MM.1S (cell line): ENCODE results near the gene TEFM.

Experiments used
- DNase-seq: peaks from one replicate; pipeline ENCODE4 v3.0.0-alpha.2; 2015
- H2AFZ ChIP-seq: fragments of 300-600 bp; sonication (generic); 2 replicates; pipeline ENCODE4 v1.6.0; 2016; ENCODE audit warnings: antibody characterized with exemption, low read length
- H3F3A ChIP-seq: fragments of 300-600 bp; sonication (generic); 2 replicates; pipeline ENCODE4 v1.6.1; 2016; ENCODE audit warnings: mild to moderate bottlenecking, antibody characterized with exemption, low read length, moderate library complexity, mixed read lengths; ENCODE audit not compliant: insufficient read depth
- H3K27ac ChIP-seq: fragments of 300-600 bp; sonication (generic); 2 replicates; pipeline ENCODE4 v1.5.1; 2016; ENCODE audit warnings: mild to moderate bottlenecking, low read length
- H3K27me3 ChIP-seq: fragments of 300-600 bp; sonication (generic); replicated peaks from 2 replicates; pipeline ENCODE4 v1.6.0; 2016; ENCODE audit warnings: low read length; ENCODE audit not compliant: insufficient read depth
- H3K36me3 ChIP-seq: fragments of 300-600 bp; sonication (generic); replicated peaks from 2 replicates; pipeline ENCODE4 v1.6.1; 2016; ENCODE audit warnings: mild to moderate bottlenecking, low read length, mixed read lengths; ENCODE audit not compliant: insufficient read depth
- H3K4me1 ChIP-seq: fragments of 300-600 bp; sonication (generic); 2 replicates; pipeline ENCODE4 v1.6.1; 2016; ENCODE audit warnings: low read length, mixed read lengths
- H3K4me2 ChIP-seq: fragments of 300-600 bp; sonication (generic); 2 replicates; pipeline ENCODE4 v1.6.0; 2016; ENCODE audit warnings: low read depth, low read length
- H3K4me3 ChIP-seq: fragments of 300-600 bp; sonication (generic); 2 replicates; pipeline ENCODE4 v1.5.1; 2016; ENCODE audit warnings: low read length, mixed read lengths
- H3K79me2 ChIP-seq: fragments of 300-600 bp; sonication (generic); 2 replicates; pipeline ENCODE4 v1.6.1; 2016; ENCODE audit warnings: mixed run types, low read length, mixed read lengths
- H3K9ac ChIP-seq: fragments of 300-600 bp; sonication (generic); 2 replicates; pipeline ENCODE4 v1.6.1; 2016; ENCODE audit warnings: low read length, mixed read lengths
- H3K9me2 ChIP-seq: fragments of 300-600 bp; sonication (generic); replicated peaks from 2 replicates; pipeline ENCODE4 v1.6.1; 2016; ENCODE audit warnings: mild to moderate bottlenecking, low read length, mixed read lengths; ENCODE audit not compliant: insufficient read depth
- H3K9me3 ChIP-seq: fragments of 300-600 bp; sonication (generic); replicated peaks from 2 replicates; pipeline ENCODE4 v1.6.1; 2016; ENCODE audit warnings: mild to moderate bottlenecking, low read length, mixed read lengths; ENCODE audit not compliant: insufficient read depth
- H4K20me1 ChIP-seq: fragments of 300-600 bp; sonication (generic); 2 replicates; pipeline ENCODE4 v1.6.1; 2016; ENCODE audit warnings: mild to moderate bottlenecking, low read length, moderate library complexity, mixed read lengths; ENCODE audit not compliant: insufficient read depth
- EZH2 ChIP-seq: fragments of 300-600 bp; sonication (generic); optimal IDR thresholded peaks from 2 replicates; pipeline ENCODE3; 2017; ENCODE audit warnings: low read depth, mild to moderate bottlenecking, antibody characterized with exemption, low read length, mixed read lengths
- EZH2phosphoT487 ChIP-seq: fragments of 300-600 bp; sonication (generic); IDR thresholded peaks from 2 replicates; pipeline ENCODE4 v1.6.1; 2018; ENCODE audit warnings: antibody characterized with exemption, low read length
- TF ChIP-seq, protein P1 (sequence below): fragments of 300-600 bp; sonication (generic); IDR thresholded peaks from 2 replicates; pipeline ENCODE4 v1.5.1; 2016; ENCODE audit warnings: antibody characterized with exemption, low read length, mixed read lengths

TEFM gene

DNA sequence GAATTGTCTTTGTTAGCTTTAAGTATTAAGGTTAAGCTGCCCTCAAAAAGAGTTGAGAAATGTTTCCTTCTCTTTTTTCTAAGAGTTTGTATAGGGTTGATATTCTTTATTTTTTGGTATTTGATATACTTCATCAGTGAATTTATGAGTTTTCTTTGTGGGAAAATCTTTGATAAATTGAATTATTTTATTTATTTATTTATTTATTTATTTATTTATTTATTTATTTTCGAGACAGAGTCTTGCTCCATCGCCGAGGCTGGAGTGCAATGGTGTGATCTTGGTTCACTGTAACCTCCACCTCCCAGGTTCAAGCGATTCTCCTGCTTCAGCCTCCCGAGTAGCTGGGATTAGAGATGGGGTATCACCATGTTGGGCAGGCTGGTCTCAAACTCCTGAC is 19.9 kb downstream of the TEFM start:
- TF ChIP-seq EZH2phosphoT487 (no peak), EZH2 (no peak)
- TF ChIP-seq, protein P1, sequence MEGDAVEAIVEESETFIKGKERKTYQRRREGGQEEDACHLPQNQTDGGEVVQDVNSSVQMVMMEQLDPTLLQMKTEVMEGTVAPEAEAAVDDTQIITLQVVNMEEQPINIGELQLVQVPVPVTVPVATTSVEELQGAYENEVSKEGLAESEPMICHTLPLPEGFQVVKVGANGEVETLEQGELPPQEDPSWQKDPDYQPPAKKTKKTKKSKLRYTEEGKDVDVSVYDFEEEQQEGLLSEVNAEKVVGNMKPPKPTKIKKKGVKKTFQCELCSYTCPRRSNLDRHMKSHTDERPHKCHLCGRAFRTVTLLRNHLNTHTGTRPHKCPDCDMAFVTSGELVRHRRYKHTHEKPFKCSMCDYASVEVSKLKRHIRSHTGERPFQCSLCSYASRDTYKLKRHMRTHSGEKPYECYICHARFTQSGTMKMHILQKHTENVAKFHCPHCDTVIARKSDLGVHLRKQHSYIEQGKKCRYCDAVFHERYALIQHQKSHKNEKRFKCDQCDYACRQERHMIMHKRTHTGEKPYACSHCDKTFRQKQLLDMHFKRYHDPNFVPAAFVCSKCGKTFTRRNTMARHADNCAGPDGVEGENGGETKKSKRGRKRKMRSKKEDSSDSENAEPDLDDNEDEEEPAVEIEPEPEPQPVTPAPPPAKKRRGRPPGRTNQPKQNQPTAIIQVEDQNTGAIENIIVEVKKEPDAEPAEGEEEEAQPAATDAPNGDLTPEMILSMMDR = no peak
- no peaks in the 10 kb centered on the region for H4K20me1 ChIP-seq
- H3K79me2 ChIP-seq = no peaks in the 10 kb centered on the region
- H3K27ac ChIP-seq = no peak overlapping the region
- H3F3A ChIP-seq = no peaks in the 10 kb centered on the region
- H3K4me1 ChIP-seq = no peaks in the 10 kb centered on the region
- no peak overlapping the region for H2AFZ ChIP-seq
- H3K4me3 ChIP-seq = no peak overlapping the region
- no peak for DNase-seq
- no peaks in the 10 kb centered on the region for H3K9me3 ChIP-seq
- H3K4me2 ChIP-seq = no peak overlapping the region
- no peaks in the 10 kb centered on the region for H3K27me3 ChIP-seq
- H3K9ac ChIP-seq = no peak overlapping the region
- no peaks in the 10 kb centered on the region for H3K36me3 ChIP-seq
- no peaks in the 10 kb centered on the region for H3K9me2 ChIP-seq

DNA sequence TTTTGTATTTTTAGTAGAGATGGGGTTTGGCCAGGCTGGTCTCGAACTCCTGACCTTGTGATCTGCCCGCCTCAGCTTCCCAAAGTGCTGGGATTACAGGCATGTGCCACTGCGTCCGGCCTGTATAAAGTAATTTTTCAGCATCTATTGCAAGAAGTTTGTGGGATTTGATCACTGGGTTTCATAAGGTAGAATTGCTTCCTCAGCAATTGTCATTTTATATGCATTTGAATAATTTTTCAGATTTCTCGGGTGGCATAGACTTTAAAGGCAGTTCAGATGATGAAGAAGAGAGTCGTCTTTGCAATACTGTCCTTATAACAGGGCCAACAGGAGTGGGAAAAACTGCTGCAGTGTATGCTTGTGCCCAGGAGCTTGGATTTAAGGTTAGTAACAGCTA is 37.0 kb downstream of the TEFM start:
- H3K9ac ChIP-seq = no peak overlapping the region
- DNase-seq = no peak
- no peaks in the 10 kb centered on the region for H3F3A ChIP-seq
- no peaks in the 10 kb centered on the region; the same call in 1 of the 2 replicates for H4K20me1 ChIP-seq
- no peaks in the 10 kb centered on the region for H3K27me3 ChIP-seq
- H3K36me3 ChIP-seq = peaks cover 4% of the 10 kb centered on the region; the same call in 1 of the 2 replicates
- TF ChIP-seq EZH2phosphoT487 (no peak), EZH2 (no peak)
- TF ChIP-seq, protein P1 = no peak
- H3K9me2 ChIP-seq = no peaks in the 10 kb centered on the region
- no peaks in the 10 kb centered on the region for H3K4me1 ChIP-seq
- H3K27ac ChIP-seq = no peak overlapping the region
- no peak overlapping the region for H2AFZ ChIP-seq
- no peaks in the 10 kb centered on the region for H3K79me2 ChIP-seq
- no peak overlapping the region for H3K4me2 ChIP-seq
- no peak overlapping the region for H3K4me3 ChIP-seq
- no peaks in the 10 kb centered on the region for H3K9me3 ChIP-seq

DNA sequence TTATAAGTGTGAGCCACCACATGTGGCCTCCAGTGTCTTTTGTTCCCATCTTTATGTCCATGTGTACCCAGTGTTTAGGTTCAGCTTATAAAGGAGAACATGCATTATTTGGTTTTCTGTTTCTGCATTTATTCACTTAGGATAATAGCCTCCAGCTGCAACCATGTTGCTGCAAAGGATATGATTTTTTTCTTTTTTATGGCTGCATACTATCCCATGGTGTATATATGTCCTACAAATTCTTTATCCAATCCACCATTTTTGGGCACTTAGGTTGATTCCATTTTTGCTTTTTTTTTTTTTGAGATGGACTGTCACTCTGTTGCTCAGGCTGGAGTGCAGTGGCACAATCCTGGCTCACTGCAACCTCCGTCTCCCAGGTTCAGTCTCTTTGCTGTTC is 41.4 kb downstream of the TEFM start:
- Histone ChIP-seq H3K4me1 (no peaks in the 10 kb centered on the region), H2AFZ (no peak overlapping the region), H3K4me3 (no peak overlapping the region), H3K4me2 (no peak overlapping the region), H3K9me2 (no peaks in the 10 kb centered on the region), H4K20me1 (no peaks in the 10 kb centered on the region), H3K9ac (no peak overlapping the region), H3K9me3 (no peaks in the 10 kb centered on the region), H3K27ac (no peak overlapping the region), H3K36me3 (peaks cover 4% of the 10 kb centered on the region; the same call in 1 of the 2 replicates), H3F3A (no peaks in the 10 kb centered on the region), H3K27me3 (no peaks in the 10 kb centered on the region), H3K79me2 (no peaks in the 10 kb centered on the region)
- TF ChIP-seq, protein P1 = no peak
- TF ChIP-seq EZH2phosphoT487 (no peak), EZH2 (no peak)
- DNase-seq = no peak
